ENCODE results near the gene DAB1. TPM values are rescaled to one million over a fixed set of nuclear protein-coding genes. Genes with fewer than 3 reads are reported as not detected.

Gene DAB1
- polyA plus RNA-seq, 1 donor, result 5.6 TPM

- DNase-seq, result no peak
These were observed 107.6 kb downstream of the DAB1 start for GRCh38 chr1:57316291-57316690.

- DNase-seq, result no peak
These were observed 111.0 kb downstream of the DAB1 start for GRCh38 chr1:57312869-57313268.

- DNase-seq, result no peak
These were observed 112.4 kb downstream of the DAB1 start for GRCh38 chr1:57311411-57311810.

- no peak for DNase-seq
These were observed 112.9 kb downstream of the DAB1 start for GRCh38 chr1:57311006-57311405.

GRCh38 chr1:57309630-57310029, 114.2 kb downstream of the DAB1 start:
- DNase-seq, result no peak

- no peak for DNase-seq
These were observed 116.3 kb downstream of the DAB1 start for GRCh38 chr1:57307392-57308170.

GRCh38 chr1:57304591-57304990, 119.3 kb downstream of the DAB1 start:
- DNase-seq, result no peak

- DNase-seq, result no peak
These were observed 120.9 kb downstream of the DAB1 start for GRCh38 chr1:57302812-57303596.

- DNase-seq, result no peak
These were observed 123.7 kb downstream of the DAB1 start for GRCh38 chr1:57300186-57300585.

- no peak for DNase-seq
These were observed 127.1 kb downstream of the DAB1 start for GRCh38 chr1:57296726-57297250.

GRCh38 chr1:57295326-57295725, 128.5 kb downstream of the DAB1 start:
- no peak for DNase-seq

GRCh38 chr1:57294177-57294576, 129.7 kb downstream of the DAB1 start:
- no peak for DNase-seq

- DNase-seq, result no peak
These were observed 130.6 kb downstream of the DAB1 start for GRCh38 chr1:57293214-57293613.

- no peak for DNase-seq
These were observed 134.1 kb downstream of the DAB1 start for GRCh38 chr1:57289781-57290180.

- no peak for DNase-seq
These were observed 137.9 kb downstream of the DAB1 start for GRCh38 chr1:57285992-57286391.

- DNase-seq, result no peak
These were observed 141.4 kb downstream of the DAB1 start for GRCh38 chr1:57282411-57282810.

- DNase-seq, result no peak
These were observed 142.5 kb downstream of the DAB1 start for GRCh38 chr1:57281324-57281723.

- no peak for DNase-seq
These were observed 143.8 kb downstream of the DAB1 start for GRCh38 chr1:57279909-57280666.

- no peak for DNase-seq
These were observed 145.3 kb downstream of the DAB1 start for GRCh38 chr1:57278558-57278957.

- DNase-seq, result no peak
These were observed 146.2 kb downstream of the DAB1 start for GRCh38 chr1:57277681-57278080.

GRCh38 chr1:57276918-57277317, 146.9 kb downstream of the DAB1 start:
- DNase-seq, result no peak

GRCh38 chr1:57272601-57273000, 151.3 kb downstream of the DAB1 start:
- DNase-seq, result no peak

GRCh38 chr1:57272150-57272549, 151.7 kb downstream of the DAB1 start:
- DNase-seq, result no peak
